ENCODE data around the gene MICAL2. TPM values are rescaled to one million over a fixed set of nuclear protein-coding genes. Genes with fewer than 3 reads are reported as not detected.
"Not testable (repeated sequence)": the region's sequence is repeated elsewhere in the genome, so short reads cannot be mapped to it uniquely, and the experiment has no call there.

Gene MICAL2
- total RNA-seq, 1 experiment from 2014 or later = 83.0 TPM

- no peak for DNase-seq (ENCODE audit: low read depth)
Observed at GRCh38 chr11:12131943-12132789, 21.8 kb downstream of the MICAL2 start.

GRCh38 chr11:12132790-12133145 lies 22.4 kb downstream of the MICAL2 start:
- DNase-seq (ENCODE audit: low read depth) = no peak

- no peak for DNase-seq (ENCODE audit: low read depth)
Observed at GRCh38 chr11:12133547-12134235, 23.3 kb downstream of the MICAL2 start.

- no peak for DNase-seq (ENCODE audit: low read depth)
Observed at GRCh38 chr11:12134236-12134585, 23.8 kb downstream of the MICAL2 start.

- no peak for DNase-seq (ENCODE audit: low read depth)
Observed at GRCh38 chr11:12135185-12135584, 24.8 kb downstream of the MICAL2 start.

GRCh38 chr11:12137005-12137690 lies 26.8 kb downstream of the MICAL2 start:
- DNase-seq (ENCODE audit: low read depth) = no peak

- peak; percentile 84 for DNase-seq (ENCODE audit: low read depth)
Observed at GRCh38 chr11:12137938-12138731, 27.7 kb downstream of the MICAL2 start.

- no peak for DNase-seq (ENCODE audit: low read depth)
Observed at GRCh38 chr11:12139144-12139881, 28.9 kb downstream of the MICAL2 start.

- no peak for DNase-seq (ENCODE audit: low read depth)
Observed at GRCh38 chr11:12140186-12140793, 29.9 kb downstream of the MICAL2 start.

- DNase-seq (ENCODE audit: low read depth) = no peak
Observed at GRCh38 chr11:12141283-12141682, 30.9 kb downstream of the MICAL2 start.

GRCh38 chr11:12142176-12142575 lies 31.8 kb downstream of the MICAL2 start:
- DNase-seq (ENCODE audit: low read depth) = no peak

GRCh38 chr11:12142909-12143308 lies 32.5 kb downstream of the MICAL2 start:
- DNase-seq (ENCODE audit: low read depth) = no peak

- DNase-seq (ENCODE audit: low read depth) = no peak
Observed at GRCh38 chr11:12143461-12144258, 33.3 kb downstream of the MICAL2 start.

- DNase-seq (ENCODE audit: low read depth) = no peak
Observed at GRCh38 chr11:12144330-12145174, 34.2 kb downstream of the MICAL2 start.

GRCh38 chr11:12146678-12147077 lies 36.3 kb downstream of the MICAL2 start:
- DNase-seq (ENCODE audit: low read depth) = not testable (repeated sequence)

GRCh38 chr11:12147827-12148226 lies 37.4 kb downstream of the MICAL2 start:
- no peak for DNase-seq (ENCODE audit: low read depth)

GRCh38 chr11:12148466-12148865 lies 38.1 kb downstream of the MICAL2 start:
- DNase-seq (ENCODE audit: low read depth) = no peak

GRCh38 chr11:12148882-12149281 lies 38.5 kb downstream of the MICAL2 start:
- DNase-seq (ENCODE audit: low read depth) = no peak
